ENCODE measurements around the gene SERPINB7. TPM values are rescaled to one million over a fixed set of nuclear protein-coding genes. Genes with fewer than 3 reads are reported as not detected.

Gene SERPINB7
- total RNA-seq, 1 experiment from 2014 or later = 74.5 TPM

DNA sequence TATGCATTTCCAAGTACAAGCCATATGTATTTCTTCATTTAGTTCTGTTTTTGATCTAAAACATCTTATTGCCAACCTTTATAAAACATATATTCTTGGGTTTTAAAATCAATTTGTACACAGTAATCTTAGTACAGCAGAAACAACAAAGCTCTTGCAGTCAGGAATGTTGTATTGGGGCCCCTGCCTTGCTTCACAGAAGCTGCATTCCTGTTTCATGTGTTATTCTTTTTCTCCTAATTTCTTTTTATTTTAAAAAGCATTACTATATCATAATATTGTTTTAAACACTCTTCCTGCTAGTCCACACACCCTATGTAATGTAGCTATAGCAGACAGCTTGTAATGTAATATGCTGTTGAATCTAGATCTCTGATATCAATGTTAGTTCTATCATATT, 24.0 kb downstream of the SERPINB7 start:
- no peak overlapping the region for H3K4me2 ChIP-seq (ENCODE audit: low read length)
- no peak overlapping the region for H3K9ac ChIP-seq (ENCODE audit: low read length)
- H4K20me1 ChIP-seq (ENCODE audit: low read length) = no peaks in the 10 kb centered on the region
- H3K36me3 ChIP-seq (ENCODE audit: low read depth, low read length) = peaks cover 52% of the 10 kb centered on the region
- TF ChIP-seq EZH2 (IDR thresholded peaks at IDR 0.05; ENCODE audit: low read length, unreplicated experiment) (no peak), CTCF (conservative IDR thresholded peaks at IDR 0.05; ENCODE audit: low read depth, low read length) (no peak), EZH2phosphoT487 (IDR thresholded peaks at IDR 0.05; ENCODE audit: borderline replicate concordance, low read length) (no peak)
- no peaks in the 10 kb centered on the region for H3K79me2 ChIP-seq (ENCODE audit: low read length)
- no peak overlapping the region for H3K27ac ChIP-seq (ENCODE audit: low read length)
- DNase-seq (no peak), ATAC-seq (no peak)
- BruUV-seq (replicated peaks) = no TSS peak
- ChIA-PET CTCF (no interaction called here), POLR2A (ENCODE audit: unreplicated experiment) (no interaction called here)
- no peak overlapping the region for H2AFZ ChIP-seq (ENCODE audit: low read length)
- intact Hi-C loops (cut with micrococcal nuclease) = no loop called here
- no peaks in the 10 kb centered on the region for H3K9me3 ChIP-seq (ENCODE audit: low read length)
- no peaks in the 10 kb centered on the region for H3K9me2 ChIP-seq (replicated peaks; ENCODE audit: low read length)
- no peaks in the 10 kb centered on the region for H3F3A ChIP-seq (ENCODE audit: low read length, unreplicated experiment)
- H3K4me3 ChIP-seq (ENCODE audit: low read length) = no peak overlapping the region
- no peaks in the 10 kb centered on the region for H3K4me1 ChIP-seq (ENCODE audit: insufficient read depth, low read length)
- no peaks in the 10 kb centered on the region for H3K27me3 ChIP-seq (ENCODE audit: low read length)

DNA sequence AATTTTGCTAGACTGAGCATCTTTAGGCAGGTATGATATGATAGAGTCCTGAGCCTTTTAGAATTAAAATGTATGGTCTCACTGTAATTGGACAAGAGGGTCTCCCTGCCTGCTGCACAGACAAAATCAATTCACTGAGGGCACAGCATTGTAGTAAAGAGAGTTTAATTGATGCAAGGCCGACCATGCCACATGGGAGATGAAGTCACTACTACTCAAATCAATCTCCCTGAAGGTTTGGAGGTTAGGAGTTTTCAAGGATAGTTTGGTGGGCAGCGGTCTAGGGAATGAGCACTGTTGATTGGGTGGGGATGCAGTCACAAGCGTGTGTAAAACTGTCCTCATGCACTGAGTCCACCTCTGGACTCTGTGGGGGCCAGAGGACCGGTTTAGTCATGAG, 26.1 kb downstream of the SERPINB7 start:
- no peaks in the 10 kb centered on the region for H3K79me2 ChIP-seq (ENCODE audit: low read length)
- H3F3A ChIP-seq (ENCODE audit: low read length, unreplicated experiment) = no peaks in the 10 kb centered on the region
- no peak overlapping the region for H3K9ac ChIP-seq (ENCODE audit: low read length)
- H3K4me3 ChIP-seq (ENCODE audit: low read length) = no peak overlapping the region
- no peak overlapping the region for H2AFZ ChIP-seq (ENCODE audit: low read length)
- no peaks in the 10 kb centered on the region for H3K27me3 ChIP-seq (ENCODE audit: low read length)
- no peak overlapping the region for H3K4me2 ChIP-seq (ENCODE audit: low read length)
- peaks cover 62% of the 10 kb centered on the region for H3K36me3 ChIP-seq (ENCODE audit: low read depth, low read length)
- H3K4me1 ChIP-seq (ENCODE audit: insufficient read depth, low read length) = no peaks in the 10 kb centered on the region
- no TSS peak for BruUV-seq (replicated peaks)
- ATAC-seq (no peak), DNase-seq (no peak)
- H3K27ac ChIP-seq (ENCODE audit: low read length) = no peak overlapping the region
- POLR2A ChIA-PET (ENCODE audit: unreplicated experiment) = no interaction called here
- TF ChIP-seq EZH2 (IDR thresholded peaks at IDR 0.05; ENCODE audit: low read length, unreplicated experiment) = no peak
- TF ChIP-seq EZH2phosphoT487 (IDR thresholded peaks at IDR 0.05; ENCODE audit: borderline replicate concordance, low read length) = no peak
- no peak for TF ChIP-seq CTCF (conservative IDR thresholded peaks at IDR 0.05; ENCODE audit: low read depth, low read length)
- no peaks in the 10 kb centered on the region for H4K20me1 ChIP-seq (ENCODE audit: low read length)
- CTCF ChIA-PET = no interaction called here
- intact Hi-C loops (cut with micrococcal nuclease) = no loop called here
- H3K9me3 ChIP-seq (ENCODE audit: low read length) = no peaks in the 10 kb centered on the region
- no peaks in the 10 kb centered on the region for H3K9me2 ChIP-seq (replicated peaks; ENCODE audit: low read length)

GRCh38 chr18:63808125-63808524, 32.9 kb downstream of the SERPINB7 start:
- no peak overlapping the region for H3K4me3 ChIP-seq (ENCODE audit: low read length)
- no peaks in the 10 kb centered on the region for H3F3A ChIP-seq (ENCODE audit: low read length, unreplicated experiment)
- H3K79me2 ChIP-seq (ENCODE audit: low read length) = no peaks in the 10 kb centered on the region
- H3K4me2 ChIP-seq (ENCODE audit: low read length) = no peak overlapping the region
- no peaks in the 10 kb centered on the region for H3K4me1 ChIP-seq (ENCODE audit: insufficient read depth, low read length)
- no peak overlapping the region for H3K9ac ChIP-seq (ENCODE audit: low read length)
- TF ChIP-seq EZH2 (IDR thresholded peaks at IDR 0.05; ENCODE audit: low read length, unreplicated experiment) (no peak), CTCF (conservative IDR thresholded peaks at IDR 0.05; ENCODE audit: low read depth, low read length) (no peak), EZH2phosphoT487 (IDR thresholded peaks at IDR 0.05; ENCODE audit: borderline replicate concordance, low read length) (no peak)
- POLR2A ChIA-PET (ENCODE audit: unreplicated experiment) = no interaction called here
- H2AFZ ChIP-seq (ENCODE audit: low read length) = no peak overlapping the region
- ATAC-seq = no peak
- intact Hi-C loops (cut with micrococcal nuclease) = no loop called here
- no peaks in the 10 kb centered on the region for H3K9me2 ChIP-seq (replicated peaks; ENCODE audit: low read length)
- no peaks in the 10 kb centered on the region for H3K27me3 ChIP-seq (ENCODE audit: low read length)
- BruUV-seq (replicated peaks) = no TSS peak
- H3K27ac ChIP-seq (ENCODE audit: low read length) = no peak overlapping the region
- no peaks in the 10 kb centered on the region for H4K20me1 ChIP-seq (ENCODE audit: low read length)
- peaks cover 23% of the 10 kb centered on the region for H3K36me3 ChIP-seq (ENCODE audit: low read depth, low read length)
- H3K9me3 ChIP-seq (ENCODE audit: low read length) = no peaks in the 10 kb centered on the region
- no peak for DNase-seq
- CTCF ChIA-PET = no interaction called here
